Caco-2 (cell line): ENCODE results near the gene TAC4. TPM values are rescaled to one million over a fixed set of nuclear protein-coding genes. Genes with fewer than 3 reads are reported as not detected.

Source experiments
- BruUV-seq: library from RNA; stranded (reverse); fragments of 400-500 nt; replicated peaks from 2 replicates; lab custom pipeline; 2021; lab: Mats Ljungman, UMichigan
- CTCF ChIA-PET: fragments of 300-600 bp; sonication (Branson Sonifier 250); formaldehyde crosslinking; loops from one replicate; lab custom pipeline; 2022; ENCODE audit warnings: antibody characterized with exemption; lab: Charles Lee
- POLR2A ChIA-PET: fragments of 300-600 bp; sonication (Branson Sonifier 250); formaldehyde crosslinking; loops from one replicate; lab custom pipeline; 2022; ENCODE audit warnings: antibody characterized with exemption; lab: Charles Lee
- DNase-seq, 2 experiments: peaks; one replicate each; pipeline versions ENCODE4 v3.0.0 to v3.0.0-alpha.2; 2020 to 2022
- H3K27me3 ChIP-seq: replicated peaks from 2 replicates; pipeline ENCODE4 v1.6.0; 2011; ENCODE audit warnings: low read length; ENCODE audit not compliant: control insufficient read depth, insufficient read depth
- H3K36me3 ChIP-seq: 2 replicates; pipeline ENCODE4 v1.5.1; 2011; ENCODE audit warnings: low read length; ENCODE audit not compliant: control insufficient read depth, insufficient read depth
- H3K4me1 ChIP-seq: fragments of 250-450 bp; sonication (Bioruptor Pico); 2 replicates; pipeline ENCODE4 v1.5.1; 2020; ENCODE audit warnings: mild to moderate bottlenecking
- H3K4me3 ChIP-seq: 2 replicates; pipeline ENCODE4 v1.5.1; 2011; ENCODE audit warnings: low read depth, mild to moderate bottlenecking, control low read depth, low read length
- H3K9me3 ChIP-seq: fragments of 250-450 bp; sonication (Bioruptor Pico); 2 replicates; pipeline ENCODE4 v1.5.1; 2020; ENCODE audit warnings: mild to moderate bottlenecking, moderate library complexity
- H3K27ac Mint-ChIP-seq: one replicate; pipeline ENCODE4 v1.8.0; 2022; ENCODE audit warnings: mixed read lengths; ENCODE audit not compliant: unreplicated experiment
- H3K27me3 Mint-ChIP-seq: one replicate; pipeline ENCODE4 v1.8.0; 2022; ENCODE audit warnings: mixed read lengths; ENCODE audit not compliant: insufficient read depth, unreplicated experiment
- H3K36me3 Mint-ChIP-seq: one replicate; pipeline ENCODE4 v1.8.0; 2022; ENCODE audit warnings: mild to moderate bottlenecking, mixed read lengths; ENCODE audit not compliant: insufficient read depth, unreplicated experiment
- H3K4me1 Mint-ChIP-seq: one replicate; pipeline ENCODE4 v1.8.0; 2022; ENCODE audit warnings: low read depth, mixed read lengths; ENCODE audit not compliant: unreplicated experiment
- H3K4me3 Mint-ChIP-seq: one replicate; pipeline ENCODE4 v1.8.0; 2022; ENCODE audit warnings: mild to moderate bottlenecking, moderate library complexity, mixed read lengths; ENCODE audit not compliant: unreplicated experiment
- H3K9me3 Mint-ChIP-seq: one replicate; pipeline ENCODE4 v1.8.0; 2022; ENCODE audit warnings: mixed read lengths; ENCODE audit not compliant: unreplicated experiment
- intact Hi-C: fragments of 100-400 bp; cut with micrococcal nuclease; formaldehyde crosslinking; loops from one replicate; pipeline ENCODE4 v1.10.0; 2022; ENCODE audit not compliant: unreplicated experiment
- total RNA-seq: library from RNA; stranded (reverse); gene quantifications from 2 replicates; pipeline ENCODE4 v1.2.3, GENCODE V29; 2022
- TF ChIP-seq, protein P1 (sequence below), 2 experiments: fragments of 200-600 bp in 1 of 2; IDR thresholded peaks; 1 replicate in 1 of 2; 2 replicates in 1 of 2; pipeline versions ENCODE4 v1.5.1 to v1.8.0; 2011 to 2022; ENCODE audit warnings: antibody characterized with exemption in 1 of 2, control low read depth in 1 of 2, inconsistent platforms in 1 of 2, low read depth in 1 of 2, low read length in 1 of 2, mild to moderate bottlenecking in 1 of 2, moderate library complexity in 1 of 2; ENCODE audit not compliant: insufficient read depth in 1 of 2, severe bottlenecking in 1 of 2, unreplicated experiment in 1 of 2

Gene TAC4
- total RNA-seq, 1 experiment from 2014 or later, result 17.1 TPM

- no peaks in the 10 kb centered on the region for H3K9me3 ChIP-seq
- TF ChIP-seq, protein P1, sequence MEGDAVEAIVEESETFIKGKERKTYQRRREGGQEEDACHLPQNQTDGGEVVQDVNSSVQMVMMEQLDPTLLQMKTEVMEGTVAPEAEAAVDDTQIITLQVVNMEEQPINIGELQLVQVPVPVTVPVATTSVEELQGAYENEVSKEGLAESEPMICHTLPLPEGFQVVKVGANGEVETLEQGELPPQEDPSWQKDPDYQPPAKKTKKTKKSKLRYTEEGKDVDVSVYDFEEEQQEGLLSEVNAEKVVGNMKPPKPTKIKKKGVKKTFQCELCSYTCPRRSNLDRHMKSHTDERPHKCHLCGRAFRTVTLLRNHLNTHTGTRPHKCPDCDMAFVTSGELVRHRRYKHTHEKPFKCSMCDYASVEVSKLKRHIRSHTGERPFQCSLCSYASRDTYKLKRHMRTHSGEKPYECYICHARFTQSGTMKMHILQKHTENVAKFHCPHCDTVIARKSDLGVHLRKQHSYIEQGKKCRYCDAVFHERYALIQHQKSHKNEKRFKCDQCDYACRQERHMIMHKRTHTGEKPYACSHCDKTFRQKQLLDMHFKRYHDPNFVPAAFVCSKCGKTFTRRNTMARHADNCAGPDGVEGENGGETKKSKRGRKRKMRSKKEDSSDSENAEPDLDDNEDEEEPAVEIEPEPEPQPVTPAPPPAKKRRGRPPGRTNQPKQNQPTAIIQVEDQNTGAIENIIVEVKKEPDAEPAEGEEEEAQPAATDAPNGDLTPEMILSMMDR (IDR thresholded peaks at IDR 0.05; ENCODE audit: insufficient read depth in 1 of 2, low read depth in 1 of 2, low read length in 1 of 2, severe bottlenecking in 1 of 2, unreplicated experiment in 1 of 2), result no peak
Measured at GRCh38 chr17:49846938-49847712, 744 bp downstream of the TAC4 start.

GRCh38 chr17:49845321-49845720 is 2.5 kb downstream of the TAC4 start:
- Mint-ChIP-seq H3K4me1 (peaks cover 22% of the 10 kb centered on the region), H3K4me3 (no peak overlapping the region), H3K27ac (no peak overlapping the region), H3K9me3 (no peaks in the 10 kb centered on the region), H3K27me3 (no peaks in the 10 kb centered on the region), H3K36me3 (peaks cover 24% of the 10 kb centered on the region)
- H3K36me3 ChIP-seq, result no peaks in the 10 kb centered on the region
- no peak overlapping the region for H3K4me3 ChIP-seq
- intact Hi-C loops, result no loop called here
- ChIA-PET CTCF (interaction anchor here (0.7 kb wide), 1 partner anchor 131 kb away, joined by 3 read pairs; no protein-coding TSS in a partner anchor), POLR2A (no interaction called here)
- no peaks in the 10 kb centered on the region for H3K27me3 ChIP-seq
- TF ChIP-seq, protein P1 (IDR thresholded peaks at IDR 0.05; ENCODE audit: insufficient read depth in 1 of 2, low read depth in 1 of 2, low read length in 1 of 2, severe bottlenecking in 1 of 2, unreplicated experiment in 1 of 2), result no peak
- no TSS peak for BruUV-seq
- H3K9me3 ChIP-seq, result no peaks in the 10 kb centered on the region
- H3K4me1 ChIP-seq, result peaks cover 20% of the 10 kb centered on the region
- DNase-seq, result no peak

More at GRCh38 chr17:49846938-49847712, 744 bp downstream of the TAC4 start:
- peaks cover 25% of the 10 kb centered on the region for H3K36me3 Mint-ChIP-seq
- no peaks in the 10 kb centered on the region for H3K27me3 Mint-ChIP-seq
- no peak overlapping the region for H3K4me3 ChIP-seq
- no peaks in the 10 kb centered on the region for H3K27me3 ChIP-seq
- H3K4me1 Mint-ChIP-seq, result peaks cover 22% of the 10 kb centered on the region
- H3K9me3 Mint-ChIP-seq, result no peaks in the 10 kb centered on the region
- intact Hi-C loops, result no loop called here
- peak overlapping the region; percentile 47 for H3K27ac Mint-ChIP-seq
- TSS peak; percentile 61 for BruUV-seq
- H3K4me3 Mint-ChIP-seq, result peak overlapping the region; percentile 56
- no peak for DNase-seq
- CTCF ChIA-PET, result interaction anchor here (0.9 to 1.5 kb wide), 10 partner anchors 11 to 351 kb away, joined by 3 to 9 read pairs (median 4); partner anchors contain the start of genes FAM117A and SLC35B1
- no peaks in the 10 kb centered on the region for H3K36me3 ChIP-seq
- POLR2A ChIA-PET, result interaction anchor here (0.7 to 1.4 kb wide), 4 partner anchors 10 to 1020 kb away, joined by 3 to 8 read pairs (median 4); partner anchors contain the start of genes FAM117A and KAT7
- H3K4me1 ChIP-seq, result peaks cover 27% of the 10 kb centered on the region

- ChIA-PET CTCF (interaction anchor here (1.1 kb wide), 1 partner anchor 136 kb away, joined by 3 read pairs; the partner anchor contains the start of gene SLC35B1), POLR2A (interaction anchor here (0.6 kb wide), 1 partner anchor 22 kb away, joined by 7 read pairs; no protein-coding TSS in a partner anchor)
- TF ChIP-seq, protein P1 (IDR thresholded peaks at IDR 0.05; ENCODE audit: insufficient read depth in 1 of 2, low read depth in 1 of 2, low read length in 1 of 2, severe bottlenecking in 1 of 2, unreplicated experiment in 1 of 2), result peak; percentile 78 to 87
- peaks cover 21% of the 10 kb centered on the region for H3K4me1 Mint-ChIP-seq
- H3K27me3 ChIP-seq, result no peaks in the 10 kb centered on the region
- no peaks in the 10 kb centered on the region for H3K27me3 Mint-ChIP-seq
- no TSS peak for BruUV-seq
- no peak overlapping the region for H3K4me3 ChIP-seq
- H3K4me3 Mint-ChIP-seq, result no peak overlapping the region
- no peaks in the 10 kb centered on the region for H3K9me3 ChIP-seq
- DNase-seq, result peak; percentile 72 to 74
- H3K27ac Mint-ChIP-seq, result no peak overlapping the region
- H3K36me3 Mint-ChIP-seq, result peaks cover 33% of the 10 kb centered on the region
- intact Hi-C loops, result no loop called here
- no peaks in the 10 kb centered on the region for H3K9me3 Mint-ChIP-seq
- no peaks in the 10 kb centered on the region for H3K36me3 ChIP-seq
- H3K4me1 ChIP-seq, result peaks cover 20% of the 10 kb centered on the region
Measured at GRCh38 chr17:49843774-49844350, 4.0 kb downstream of the TAC4 start.
